K562 (cell line): ENCODE measurements around the gene PLCD1. TPM values are rescaled to one million over a fixed set of nuclear protein-coding genes. Genes with fewer than 3 reads are reported as not detected.

Source experiments
- CEBPG ChIP-seq, 3 experiments: fragments of 200-800 bp in 1 of 3; sonication (Bioruptor generic) in 1 of 3; sonication (generic) in 1 of 3; formaldehyde crosslinking in 1 of 3; IDR thresholded peaks in 2 of 3; conservative IDR thresholded peaks in 1 of 3; 2 replicates each; pipeline versions ENCODE4 v1.6.1 to v1.8.0; 2016 to 2022; ENCODE audit warnings: missing compliant biosample characterization in 2 of 3, missing genetic modification characterization in 2 of 3, mild to moderate bottlenecking in 1 of 3, missing genetic modification reagents in 1 of 3
- HCFC1 ChIP-seq: IDR thresholded peaks from 2 replicates; pipeline ENCODE4 v1.6.1; 2012; ENCODE audit warnings: low read depth, low read length, improper control_type of control experiment
- MTA1 ChIP-seq: fragments of 450-650 bp; IDR thresholded peaks from 2 replicates; pipeline ENCODE4 v1.6.1; 2017; ENCODE audit warnings: borderline replicate concordance
- NELFE ChIP-seq: IDR thresholded peaks from 2 replicates; pipeline ENCODE4 v1.6.1; 2011; ENCODE audit warnings: mild to moderate bottlenecking; ENCODE audit not compliant: insufficient read depth, insufficient read length
- PML ChIP-seq: IDR thresholded peaks from 2 replicates; pipeline ENCODE4 v1.6.1; 2012; ENCODE audit warnings: low read length, inconsistent platforms
- SREBF1 ChIP-seq: fragments of 150-350 bp; IDR thresholded peaks from 2 replicates; pipeline ENCODE4 v1.6.1; 2014; ENCODE audit warnings: antibody characterized with exemption, low read depth, low read length, borderline replicate concordance
- ZC3H4 ChIP-seq: sonication (generic); formaldehyde crosslinking; IDR thresholded peaks from 2 replicates; pipeline ENCODE4 v1.9.0; 2021; ENCODE audit warnings: missing genetic modification reagents, borderline replicate concordance
- ZEB2 ChIP-seq: fragments of 450-650 bp; IDR thresholded peaks from 2 replicates; pipeline ENCODE4 v1.6.1; 2016
- ZNF324 ChIP-seq: fragments of 250-450 bp; sonication (Bioruptor Pico); IDR thresholded peaks from 2 replicates; pipeline ENCODE4 v1.4.0; 2020; ENCODE audit warnings: mild to moderate bottlenecking
- ZNF766 ChIP-seq: fragments of 200-800 bp; sonication (Bioruptor generic); conservative IDR thresholded peaks from 2 replicates; pipeline ENCODE4 v1.6.1; 2016; ENCODE audit warnings: missing genetic modification characterization, missing compliant biosample characterization
- polyA plus RNA-seq, 8 experiments: library from polyadenylated mRNA; depleted of rRNA in 4 of 8; stranded (reverse) in 5 of 8; unstranded in 3 of 8; fragments of >200 nt; fragmentation: Nextera tagmentation in 2 of 8; fragmentation: Illumina TruSeq in 1 of 8; extraction: Ambion mirVana in 2 of 8; extraction: Trizol in 1 of 8; gene quantifications; 2 replicates each; pipeline versions ENCODE4 v1.2.1 to v1.2.3, GENCODE V29; 2011 to 2014; ENCODE audit warnings: inconsistent platforms in 1 of 8, missing spikeins in 1 of 8
- total RNA-seq, 7 experiments: library from RNA; depleted of rRNA in 6 of 7; stranded (reverse); fragments of >200 nt in 6 of 7; fragmentation: Illumina TruSeq in 2 of 7; extraction: Trizol in 2 of 7; gene quantifications; 2 replicates each; pipeline versions ENCODE4 v1.2.1 to v1.2.3, GENCODE V29; 2011 to 2021; ENCODE audit warnings: low replicate concordance in 1 of 7
- TF ChIP-seq, protein P1 (sequence below): fragments of 250-450 bp; sonication (Bioruptor Pico); IDR thresholded peaks from 2 replicates; pipeline ENCODE4 v1.8.0; 2021; ENCODE audit warnings: moderate library complexity, mild to moderate bottlenecking, inconsistent platforms
- TF ChIP-seq, protein P2 (sequence below): fragments of 250-450 bp; sonication (Bioruptor Pico); IDR thresholded peaks from 2 replicates; pipeline ENCODE4 v1.4.0; 2020
- TF ChIP-seq, protein P3 (sequence below), 2 experiments: fragments of 450-650 bp; IDR thresholded peaks; 2 replicates each; pipeline ENCODE4 v1.6.1; 2016
- TF ChIP-seq, protein P4 (sequence below): fragments of 250-450 bp; sonication (Bioruptor Pico); IDR thresholded peaks from 2 replicates; pipeline ENCODE4 v1.5.0; 2021
- TF ChIP-seq, protein P5 (sequence below): fragments of 450-650 bp; IDR thresholded peaks from 2 replicates; pipeline ENCODE4 v1.6.1; 2016

The PLCD1 gene
- total and polyA plus RNA-seq, 9 of the 15 experiments (the other 6 are each of a cell fraction or from before 2014, with no cell fraction given) = 5.4 to 209 (median 116) TPM

DNA sequence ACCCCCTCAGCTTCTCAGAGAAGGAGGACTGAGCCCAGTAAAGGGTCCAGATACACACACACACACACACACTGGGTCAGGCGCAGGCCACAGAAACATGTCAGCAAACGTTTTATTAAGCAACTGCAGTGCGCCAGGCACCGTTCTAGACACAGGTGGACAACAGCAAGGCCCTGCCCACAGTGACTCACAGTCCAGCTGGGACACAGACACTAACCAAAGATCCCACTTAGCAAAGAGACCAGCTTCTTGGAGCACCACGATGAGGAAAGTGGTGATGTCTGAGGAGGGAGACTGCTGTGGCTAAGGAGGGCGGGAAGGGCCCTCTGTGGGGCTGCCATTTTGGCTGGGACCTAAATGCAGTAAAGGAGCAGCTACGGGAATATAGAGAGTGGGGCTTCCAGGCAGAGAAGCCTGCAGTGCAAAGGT, 41.7 kb downstream of the PLCD1 start (continued):
- TF ChIP-seq ZEB2 (no peak), CEBPG (CRISPR knock-in tag; IDR thresholded peaks at IDR 0.05) (0 out of 2 replicates have a peak, but pooled peaks have one; percentile 10), CEBPG (tag; conservative IDR thresholded peaks at IDR 0.05 in 1 of 2, IDR thresholded peaks at IDR 0.05 in 1 of 2) (no peak), PML (no peak), NELFE (no peak), ZC3H4 (CRISPR knock-in tag) (no peak), ZNF324 (CRISPR knock-in tag) (no peak), HCFC1 (no peak), SREBF1 (no peak), MTA1 (no peak), ZNF766 (CRISPR knock-in tag) (0 out of 2 replicates have a peak, but pooled peaks have one; percentile 19)
- TF ChIP-seq, protein P1, sequence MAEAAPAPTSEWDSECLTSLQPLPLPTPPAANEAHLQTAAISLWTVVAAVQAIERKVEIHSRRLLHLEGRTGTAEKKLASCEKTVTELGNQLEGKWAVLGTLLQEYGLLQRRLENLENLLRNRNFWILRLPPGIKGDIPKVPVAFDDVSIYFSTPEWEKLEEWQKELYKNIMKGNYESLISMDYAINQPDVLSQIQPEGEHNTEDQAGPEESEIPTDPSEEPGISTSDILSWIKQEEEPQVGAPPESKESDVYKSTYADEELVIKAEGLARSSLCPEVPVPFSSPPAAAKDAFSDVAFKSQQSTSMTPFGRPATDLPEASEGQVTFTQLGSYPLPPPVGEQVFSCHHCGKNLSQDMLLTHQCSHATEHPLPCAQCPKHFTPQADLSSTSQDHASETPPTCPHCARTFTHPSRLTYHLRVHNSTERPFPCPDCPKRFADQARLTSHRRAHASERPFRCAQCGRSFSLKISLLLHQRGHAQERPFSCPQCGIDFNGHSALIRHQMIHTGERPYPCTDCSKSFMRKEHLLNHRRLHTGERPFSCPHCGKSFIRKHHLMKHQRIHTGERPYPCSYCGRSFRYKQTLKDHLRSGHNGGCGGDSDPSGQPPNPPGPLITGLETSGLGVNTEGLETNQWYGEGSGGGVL = no peak; the same call in 1 of the 2 replicates
- TF ChIP-seq, protein P2, sequence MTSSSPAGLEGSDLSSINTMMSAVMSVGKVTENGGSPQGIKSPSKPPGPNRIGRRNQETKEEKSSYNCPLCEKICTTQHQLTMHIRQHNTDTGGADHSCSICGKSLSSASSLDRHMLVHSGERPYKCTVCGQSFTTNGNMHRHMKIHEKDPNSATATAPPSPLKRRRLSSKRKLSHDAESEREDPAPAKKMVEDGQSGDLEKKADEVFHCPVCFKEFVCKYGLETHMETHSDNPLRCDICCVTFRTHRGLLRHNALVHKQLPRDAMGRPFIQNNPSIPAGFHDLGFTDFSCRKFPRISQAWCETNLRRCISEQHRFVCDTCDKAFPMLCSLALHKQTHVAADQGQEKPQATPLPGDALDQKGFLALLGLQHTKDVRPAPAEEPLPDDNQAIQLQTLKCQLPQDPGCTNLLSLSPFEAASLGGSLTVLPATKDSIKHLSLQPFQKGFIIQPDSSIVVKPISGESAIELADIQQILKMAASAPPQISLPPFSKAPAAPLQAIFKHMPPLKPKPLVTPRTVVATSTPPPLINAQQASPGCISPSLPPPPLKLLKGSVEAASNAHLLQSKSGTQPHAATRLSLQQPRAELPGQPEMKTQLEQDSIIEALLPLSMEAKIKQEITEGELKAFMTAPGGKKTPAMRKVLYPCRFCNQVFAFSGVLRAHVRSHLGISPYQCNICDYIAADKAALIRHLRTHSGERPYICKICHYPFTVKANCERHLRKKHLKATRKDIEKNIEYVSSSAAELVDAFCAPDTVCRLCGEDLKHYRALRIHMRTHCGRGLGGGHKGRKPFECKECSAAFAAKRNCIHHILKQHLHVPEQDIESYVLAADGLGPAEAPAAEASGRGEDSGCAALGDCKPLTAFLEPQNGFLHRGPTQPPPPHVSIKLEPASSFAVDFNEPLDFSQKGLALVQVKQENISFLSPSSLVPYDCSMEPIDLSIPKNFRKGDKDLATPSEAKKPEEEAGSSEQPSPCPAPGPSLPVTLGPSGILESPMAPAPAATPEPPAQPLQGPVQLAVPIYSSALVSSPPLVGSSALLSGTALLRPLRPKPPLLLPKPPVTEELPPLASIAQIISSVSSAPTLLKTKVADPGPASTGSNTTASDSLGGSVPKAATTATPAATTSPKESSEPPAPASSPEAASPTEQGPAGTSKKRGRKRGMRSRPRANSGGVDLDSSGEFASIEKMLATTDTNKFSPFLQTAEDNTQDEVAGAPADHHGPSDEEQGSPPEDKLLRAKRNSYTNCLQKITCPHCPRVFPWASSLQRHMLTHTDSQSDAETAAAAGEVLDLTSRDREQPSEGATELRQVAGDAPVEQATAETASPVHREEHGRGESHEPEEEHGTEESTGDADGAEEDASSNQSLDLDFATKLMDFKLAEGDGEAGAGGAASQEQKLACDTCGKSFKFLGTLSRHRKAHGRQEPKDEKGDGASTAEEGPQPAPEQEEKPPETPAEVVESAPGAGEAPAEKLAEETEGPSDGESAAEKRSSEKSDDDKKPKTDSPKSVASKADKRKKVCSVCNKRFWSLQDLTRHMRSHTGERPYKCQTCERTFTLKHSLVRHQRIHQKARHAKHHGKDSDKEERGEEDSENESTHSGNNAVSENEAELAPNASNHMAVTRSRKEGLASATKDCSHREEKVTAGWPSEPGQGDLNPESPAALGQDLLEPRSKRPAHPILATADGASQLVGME = no peak
- TF ChIP-seq, protein P3, sequence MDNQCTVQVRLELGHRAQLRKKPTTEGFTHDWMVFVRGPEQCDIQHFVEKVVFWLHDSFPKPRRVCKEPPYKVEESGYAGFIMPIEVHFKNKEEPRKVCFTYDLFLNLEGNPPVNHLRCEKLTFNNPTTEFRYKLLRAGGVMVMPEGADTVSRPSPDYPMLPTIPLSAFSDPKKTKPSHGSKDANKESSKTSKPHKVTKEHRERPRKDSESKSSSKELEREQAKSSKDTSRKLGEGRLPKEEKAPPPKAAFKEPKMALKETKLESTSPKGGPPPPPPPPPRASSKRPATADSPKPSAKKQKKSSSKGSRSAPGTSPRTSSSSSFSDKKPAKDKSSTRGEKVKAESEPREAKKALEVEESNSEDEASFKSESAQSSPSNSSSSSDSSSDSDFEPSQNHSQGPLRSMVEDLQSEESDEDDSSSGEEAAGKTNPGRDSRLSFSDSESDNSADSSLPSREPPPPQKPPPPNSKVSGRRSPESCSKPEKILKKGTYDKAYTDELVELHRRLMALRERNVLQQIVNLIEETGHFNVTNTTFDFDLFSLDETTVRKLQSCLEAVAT (IDR thresholded peaks at IDR 0.05) = no peak
- TF ChIP-seq, protein P4, sequence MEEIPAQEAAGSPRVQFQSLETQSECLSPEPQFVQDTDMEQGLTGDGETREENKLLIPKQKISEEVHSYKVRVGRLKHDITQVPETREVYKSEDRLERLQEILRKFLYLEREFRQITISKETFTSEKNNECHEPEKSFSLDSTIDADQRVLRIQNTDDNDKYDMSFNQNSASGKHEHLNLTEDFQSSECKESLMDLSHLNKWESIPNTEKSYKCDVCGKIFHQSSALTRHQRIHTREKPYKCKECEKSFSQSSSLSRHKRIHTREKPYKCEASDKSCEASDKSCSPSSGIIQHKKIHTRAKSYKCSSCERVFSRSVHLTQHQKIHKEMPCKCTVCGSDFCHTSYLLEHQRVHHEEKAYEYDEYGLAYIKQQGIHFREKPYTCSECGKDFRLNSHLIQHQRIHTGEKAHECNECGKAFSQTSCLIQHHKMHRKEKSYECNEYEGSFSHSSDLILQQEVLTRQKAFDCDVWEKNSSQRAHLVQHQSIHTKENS (CRISPR knock-in tag) = no peak
- TF ChIP-seq, protein P5, sequence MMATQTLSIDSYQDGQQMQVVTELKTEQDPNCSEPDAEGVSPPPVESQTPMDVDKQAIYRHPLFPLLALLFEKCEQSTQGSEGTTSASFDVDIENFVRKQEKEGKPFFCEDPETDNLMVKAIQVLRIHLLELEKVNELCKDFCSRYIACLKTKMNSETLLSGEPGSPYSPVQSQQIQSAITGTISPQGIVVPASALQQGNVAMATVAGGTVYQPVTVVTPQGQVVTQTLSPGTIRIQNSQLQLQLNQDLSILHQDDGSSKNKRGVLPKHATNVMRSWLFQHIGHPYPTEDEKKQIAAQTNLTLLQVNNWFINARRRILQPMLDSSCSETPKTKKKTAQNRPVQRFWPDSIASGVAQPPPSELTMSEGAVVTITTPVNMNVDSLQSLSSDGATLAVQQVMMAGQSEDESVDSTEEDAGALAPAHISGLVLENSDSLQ = no peak
